Epithelial cell of prostate (primary cell): Measurements from ENCODE around the gene CISTR.
"Not testable (repeated sequence)": the region's sequence is repeated elsewhere in the genome, so short reads cannot be mapped to it uniquely, and the experiment has no call there.

Experiments
- DNase-seq: peaks from one replicate; pipeline ENCODE4 v3.0.0-alpha.2; 2011; ENCODE audit warnings: low read depth, low spot score
- H3K27ac ChIP-seq: fragments of 450-650 bp; 2 replicates; pipeline ENCODE4 v1.5.1; 2017; ENCODE audit warnings: mild to moderate bottlenecking

Gene CISTR

DNA sequence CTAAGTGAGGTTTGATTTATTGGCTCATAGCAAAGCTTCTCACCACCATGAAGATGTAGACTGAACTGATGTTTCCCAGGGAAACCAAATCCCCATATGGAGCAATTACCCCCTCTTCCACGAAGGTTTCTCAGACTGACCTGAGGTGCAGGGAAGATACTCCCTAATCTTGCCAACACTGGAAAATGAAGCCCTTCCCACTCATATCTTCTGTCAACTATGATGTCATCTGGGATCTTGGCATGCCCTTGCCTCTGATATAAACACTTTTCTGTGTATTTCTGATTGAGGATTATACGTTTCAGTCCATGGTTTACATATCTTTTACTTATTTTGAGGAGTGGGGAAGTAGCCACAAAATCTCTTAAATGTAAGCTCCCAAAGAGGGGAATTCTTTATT lies 14.1 kb upstream of the CISTR start:
- DNase-seq = no peak

DNA sequence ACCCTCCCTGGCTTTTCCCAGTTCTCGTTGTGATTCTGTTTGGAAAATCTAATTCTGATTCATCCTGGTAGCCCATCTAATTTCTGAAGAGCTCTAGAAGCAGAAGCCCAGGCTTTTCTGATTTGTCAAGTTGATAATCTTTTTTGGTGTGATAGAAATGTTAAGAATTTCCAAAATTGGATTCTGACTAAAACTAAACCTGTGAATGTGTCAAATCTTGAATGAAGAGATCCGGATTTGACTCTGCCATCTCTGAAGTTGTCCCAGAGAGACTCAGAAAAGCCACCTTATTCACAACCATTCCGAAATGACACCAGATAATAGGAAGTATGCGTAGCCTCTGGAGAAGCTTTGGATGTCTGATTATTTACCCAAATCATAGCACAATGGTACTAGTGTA lies 12.8 kb upstream of the CISTR start:
- H3K27ac ChIP-seq = no peak overlapping the region
- DNase-seq = no peak

More for the DNA sequence above, 14.1 kb upstream of the CISTR start:
- no peak overlapping the region for H3K27ac ChIP-seq

DNA sequence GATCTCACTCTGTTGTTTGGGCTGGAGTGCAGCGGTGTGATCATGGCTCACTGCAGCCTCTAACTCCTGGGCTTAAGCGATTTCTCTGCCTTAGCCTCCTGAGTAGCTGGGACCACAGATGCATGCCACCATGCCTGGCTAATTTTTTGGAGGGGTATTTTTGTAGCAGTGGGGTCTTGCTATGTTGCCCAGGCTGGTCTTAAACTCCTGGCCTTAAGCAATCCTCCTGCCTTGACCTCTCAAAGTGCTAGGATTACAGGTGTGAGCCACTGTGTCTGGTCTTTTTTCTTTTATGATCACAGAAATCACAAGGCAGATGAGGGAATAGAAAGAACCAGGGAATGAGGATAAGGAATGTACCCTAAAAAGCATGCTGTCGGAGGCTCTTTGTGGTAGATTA lies 11.0 kb upstream of the CISTR start:
- not testable (repeated sequence) for H3K27ac ChIP-seq, DNase-seq

DNA sequence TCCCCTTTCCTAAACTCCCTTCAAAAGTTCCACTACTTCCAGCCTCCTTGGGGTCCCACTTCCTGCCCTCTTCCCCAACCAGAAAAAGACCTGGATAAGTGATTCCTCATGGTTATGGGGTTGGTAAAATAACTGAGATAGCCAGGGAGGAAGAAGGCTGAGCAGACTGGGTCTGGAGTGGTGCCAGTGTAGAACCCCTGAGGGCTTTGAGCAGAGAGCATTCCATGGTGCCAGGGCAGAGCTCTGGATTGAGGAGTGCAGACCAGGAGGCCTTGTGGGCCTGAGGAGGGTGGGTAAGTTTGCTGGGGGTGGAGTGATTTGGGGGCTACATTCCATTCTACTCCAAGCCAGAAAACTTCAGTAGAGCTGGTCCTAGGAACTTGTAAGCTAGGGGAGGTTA lies 9.5 kb upstream of the CISTR start:
- DNase-seq = no peak
- H3K27ac ChIP-seq = no peak overlapping the region

DNA sequence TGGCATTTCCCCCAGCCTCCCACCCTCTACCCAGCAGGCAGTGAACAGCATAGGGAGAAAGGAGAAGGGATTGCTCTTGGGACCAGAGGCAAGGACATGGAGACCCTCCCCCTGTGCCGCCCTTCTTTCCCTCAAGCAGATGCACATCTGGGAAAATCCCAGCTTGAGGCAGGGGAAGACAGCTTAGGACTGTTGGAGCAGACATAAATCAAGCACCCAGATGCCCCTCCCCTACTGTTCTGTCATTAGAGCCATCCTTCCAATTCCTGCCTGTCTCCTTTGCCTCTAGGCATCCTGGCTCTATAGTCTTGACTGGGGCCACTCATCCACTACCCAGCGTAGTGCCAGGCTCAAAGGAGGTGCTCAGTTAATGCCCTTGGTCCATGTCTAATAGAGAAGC lies 7.5 kb upstream of the CISTR start:
- H3K27ac ChIP-seq = no peak overlapping the region
- no peak for DNase-seq

DNA sequence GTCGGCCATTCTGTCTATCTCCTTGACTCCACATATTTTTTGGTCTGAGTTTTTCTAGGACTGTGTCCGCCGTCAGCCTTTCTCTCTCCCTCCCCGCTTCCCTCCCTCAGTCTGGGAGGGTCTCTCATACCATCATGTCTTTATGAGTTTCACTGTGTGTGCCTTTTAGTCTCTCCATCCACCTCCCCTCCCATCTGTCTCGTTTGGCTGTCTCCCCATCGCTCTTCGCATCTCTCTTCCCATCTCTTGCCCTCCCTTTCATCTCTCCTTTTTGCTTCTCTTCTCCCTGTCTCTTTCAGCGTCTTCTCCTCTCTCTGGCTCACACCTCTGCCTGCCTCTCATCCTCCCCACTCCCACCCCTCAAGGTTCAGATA lies 6.9 kb upstream of the CISTR start:
- DNase-seq = no peak
- no peak overlapping the region for H3K27ac ChIP-seq

DNA sequence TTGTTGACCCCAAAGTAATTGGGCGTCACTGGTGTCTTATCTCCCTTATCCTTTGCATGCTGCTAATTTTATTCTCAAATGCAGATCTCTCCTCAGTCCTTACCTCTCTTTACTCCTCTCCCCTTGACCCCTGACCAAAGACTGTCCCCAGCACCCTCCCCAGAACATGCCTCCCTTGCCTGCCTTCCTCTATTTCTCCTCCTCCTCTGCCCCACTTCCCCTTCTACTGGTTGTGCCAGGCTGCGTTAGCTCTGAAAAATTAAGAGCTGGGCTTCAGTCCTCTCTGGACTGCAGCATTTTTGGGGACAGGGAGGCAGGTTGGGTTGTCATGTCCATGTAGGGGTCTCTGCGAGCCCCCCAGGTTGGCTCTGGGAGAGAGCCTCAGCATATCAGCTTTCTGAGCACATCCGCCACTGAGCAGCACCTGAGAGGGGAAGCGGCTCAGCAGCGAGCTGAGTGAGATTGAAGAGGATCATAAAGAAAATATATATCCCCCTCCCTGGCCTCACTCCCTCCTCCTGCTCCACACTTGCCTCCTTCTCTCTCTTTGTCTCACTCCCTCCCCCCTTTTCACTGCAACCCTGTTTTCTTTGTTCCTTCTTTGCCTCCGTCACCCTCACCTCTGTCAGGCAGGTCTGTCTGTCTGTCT lies 6.4 kb upstream of the CISTR start:
- no peak for DNase-seq
- no peak overlapping the region for H3K27ac ChIP-seq

DNA sequence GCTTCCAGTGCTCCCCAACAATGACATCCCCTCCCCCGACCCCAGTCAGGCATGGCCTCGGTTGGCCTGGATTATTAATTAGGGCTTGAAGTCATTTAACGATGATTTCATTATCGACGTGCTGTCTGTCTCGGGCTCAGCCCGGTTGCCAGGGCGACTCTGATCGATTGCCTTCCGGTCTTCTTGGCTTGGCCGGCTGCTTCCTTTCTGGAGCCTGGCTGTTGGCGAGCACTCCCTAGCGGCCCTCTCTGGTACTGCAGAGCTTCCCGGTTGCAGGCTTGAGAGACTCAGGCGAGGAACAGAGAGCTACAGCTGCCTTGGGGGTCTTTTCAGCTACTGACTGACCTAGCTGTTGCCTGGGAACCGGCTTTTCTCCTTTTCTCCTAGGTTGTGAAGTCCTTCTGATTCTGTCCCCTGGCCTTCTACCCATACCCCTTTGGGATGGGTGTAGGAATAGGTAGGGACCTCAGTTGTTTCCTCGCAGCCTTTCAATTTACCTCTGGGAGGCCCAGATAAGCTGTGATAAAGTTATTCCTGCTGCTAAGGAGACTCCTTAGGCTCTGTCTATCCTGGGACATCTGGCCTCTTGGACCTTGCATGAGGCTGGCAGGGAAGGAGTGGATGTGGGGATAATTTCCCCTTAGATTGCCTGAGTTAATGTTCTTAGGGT lies 5.5 kb upstream of the CISTR start:
- no peak for DNase-seq
- no peak overlapping the region for H3K27ac ChIP-seq

DNA sequence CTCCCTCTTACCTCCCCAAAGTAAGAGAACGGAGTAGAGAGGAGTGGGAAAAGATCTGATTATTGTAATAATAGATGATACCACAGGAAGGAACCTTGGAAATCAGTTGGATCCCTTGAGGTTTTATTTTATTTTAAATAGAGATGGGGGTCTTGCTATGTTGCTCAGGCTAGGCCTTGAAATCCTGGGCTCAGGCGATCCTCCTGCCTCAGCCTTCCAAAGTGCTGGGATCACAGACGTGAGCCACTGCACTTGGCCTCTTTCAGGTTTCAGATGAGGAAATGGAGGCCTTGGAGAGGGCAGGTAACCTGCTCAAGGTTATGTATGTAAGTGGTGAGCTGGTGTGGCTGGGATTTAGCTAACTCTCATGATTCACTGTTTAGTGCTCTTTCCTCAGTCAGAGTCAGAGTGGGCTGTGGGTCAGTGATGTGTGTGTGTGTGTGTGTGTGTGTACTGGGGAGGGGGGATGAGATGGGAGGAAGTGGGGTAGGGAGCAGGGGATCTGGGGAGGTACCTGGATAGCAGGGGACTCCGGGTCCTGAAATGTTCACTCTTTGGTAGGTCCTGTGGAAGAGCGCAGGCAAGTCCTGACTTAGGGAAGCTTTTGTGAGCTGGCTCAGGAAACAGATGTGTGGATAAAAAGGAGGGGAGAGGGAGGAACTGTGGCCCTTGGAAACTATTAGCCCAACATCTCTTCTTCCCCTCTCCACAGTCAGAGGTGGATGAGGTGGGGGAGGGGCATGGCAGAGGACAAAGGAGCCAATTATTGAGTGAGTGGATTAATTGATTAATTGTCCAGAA lies 4.7 kb upstream of the CISTR start:
- no peak for DNase-seq
- no peak overlapping the region for H3K27ac ChIP-seq

DNA sequence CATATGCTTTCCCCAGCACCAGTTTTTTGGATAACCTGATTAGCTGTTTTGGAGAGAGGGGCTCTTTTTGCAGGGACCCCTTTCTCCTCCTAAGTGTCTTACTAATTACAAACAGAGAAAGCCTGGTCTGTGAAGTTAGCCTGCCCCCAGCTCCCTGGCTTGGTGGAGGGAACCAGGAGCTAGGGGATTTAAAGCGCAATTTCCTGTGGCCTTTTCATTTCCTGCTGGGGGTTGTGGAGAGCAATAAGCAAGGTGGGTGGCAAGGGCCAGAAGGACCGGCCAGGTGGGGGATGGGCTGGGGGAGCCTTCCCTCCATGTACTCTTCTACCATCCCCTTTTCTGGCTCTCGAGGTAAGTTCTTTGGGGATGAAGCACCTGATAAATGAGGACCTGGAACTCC lies 4.1 kb upstream of the CISTR start:
- no peak for DNase-seq
- no peak overlapping the region for H3K27ac ChIP-seq

DNA sequence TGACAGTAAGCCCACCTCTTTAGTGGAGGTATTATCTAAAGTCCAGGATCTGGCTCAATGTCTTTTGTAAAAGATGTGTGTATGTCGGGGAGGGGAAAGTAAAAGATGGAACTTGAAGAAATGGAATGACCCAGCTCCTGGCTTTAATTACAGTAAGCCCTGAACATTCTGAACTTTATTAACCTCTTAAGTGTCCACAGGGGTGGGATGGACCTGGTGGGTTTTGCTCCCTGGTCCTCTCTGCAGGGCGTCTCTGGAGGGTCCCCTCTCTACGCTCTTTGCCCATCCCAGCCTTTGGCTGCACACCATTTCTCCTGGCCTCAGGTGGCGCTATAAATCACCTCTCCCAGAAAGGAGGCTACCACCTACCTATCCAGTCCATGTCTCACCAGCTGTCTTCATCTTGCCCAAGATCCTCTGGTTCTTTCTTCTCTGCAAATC lies 3.7 kb upstream of the CISTR start:
- DNase-seq = no peak
- no peak overlapping the region for H3K27ac ChIP-seq

DNA sequence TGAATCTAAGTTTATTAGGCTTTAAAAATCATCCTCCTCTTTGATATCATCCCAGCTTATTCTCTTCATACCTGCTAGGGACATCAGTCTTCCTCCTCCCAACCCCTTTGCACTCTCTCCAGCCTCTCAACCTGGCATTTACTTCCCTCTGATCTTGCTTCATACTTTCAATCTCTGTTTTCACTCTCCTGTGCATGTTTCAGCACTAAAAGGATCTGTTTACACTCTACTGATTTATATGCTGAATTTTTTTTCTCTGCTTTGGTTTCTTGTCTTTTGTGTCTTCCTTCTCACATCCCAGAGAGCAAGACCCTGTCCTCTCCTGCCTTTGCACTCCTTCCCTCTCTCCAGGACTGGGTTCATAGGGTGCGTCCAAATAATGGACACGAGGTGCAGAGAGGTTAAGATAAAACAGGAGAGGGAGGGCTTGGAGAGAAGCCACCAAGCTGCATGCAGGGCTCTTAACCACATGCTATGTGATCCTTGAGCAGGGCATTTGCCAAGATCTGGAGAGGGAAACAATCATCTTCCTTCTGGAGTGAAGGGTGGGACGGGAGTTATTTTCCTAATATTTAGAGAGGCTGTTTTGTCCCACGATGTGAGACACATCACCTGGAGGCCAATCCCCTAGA lies 3.0 kb upstream of the CISTR start:
- no peak for DNase-seq
- H3K27ac ChIP-seq = no peak overlapping the region

DNA sequence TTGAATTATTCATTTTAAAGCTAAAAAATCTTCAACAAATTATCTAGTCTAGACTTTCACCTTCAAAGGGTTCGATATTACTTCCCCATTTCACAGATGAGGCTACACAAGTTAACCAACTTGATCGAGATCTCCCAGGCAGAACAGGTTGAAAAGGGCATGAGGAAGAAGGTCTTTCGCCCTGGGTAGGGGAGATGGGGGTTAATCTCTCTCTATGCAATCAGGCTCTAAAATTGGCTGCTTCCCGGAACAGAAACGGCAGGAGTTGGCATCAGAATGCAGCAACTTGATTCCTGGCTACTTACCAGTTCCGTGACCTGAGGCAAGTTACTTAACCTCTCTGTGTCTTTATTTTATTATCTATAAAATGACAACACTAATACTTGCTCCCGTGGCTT lies 2.4 kb upstream of the CISTR start:
- no peak overlapping the region for H3K27ac ChIP-seq

DNA sequence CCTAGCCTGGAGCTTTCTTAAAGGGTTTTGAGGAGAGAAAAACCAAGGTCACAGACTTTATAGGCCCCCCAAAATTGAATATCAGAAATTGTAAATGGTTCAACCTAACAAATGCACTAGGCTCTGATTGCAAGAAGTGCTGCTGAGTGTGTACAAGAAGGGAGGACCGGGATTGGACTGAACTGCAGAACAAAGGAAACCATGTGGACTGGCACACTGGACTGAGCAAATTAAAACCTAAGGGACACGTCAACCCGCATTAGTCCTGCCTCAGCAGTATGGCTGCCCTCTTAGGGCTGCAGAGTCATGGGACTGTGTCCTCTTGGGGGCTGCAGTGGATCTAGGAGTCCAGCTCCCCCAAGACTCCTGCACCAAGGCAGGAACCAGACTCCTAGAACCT lies 842 bp upstream of the CISTR start:
- no peak for DNase-seq
- H3K27ac ChIP-seq = no peak overlapping the region

More for the DNA sequence above, 2.4 kb upstream of the CISTR start:
- no peak for DNase-seq

DNA sequence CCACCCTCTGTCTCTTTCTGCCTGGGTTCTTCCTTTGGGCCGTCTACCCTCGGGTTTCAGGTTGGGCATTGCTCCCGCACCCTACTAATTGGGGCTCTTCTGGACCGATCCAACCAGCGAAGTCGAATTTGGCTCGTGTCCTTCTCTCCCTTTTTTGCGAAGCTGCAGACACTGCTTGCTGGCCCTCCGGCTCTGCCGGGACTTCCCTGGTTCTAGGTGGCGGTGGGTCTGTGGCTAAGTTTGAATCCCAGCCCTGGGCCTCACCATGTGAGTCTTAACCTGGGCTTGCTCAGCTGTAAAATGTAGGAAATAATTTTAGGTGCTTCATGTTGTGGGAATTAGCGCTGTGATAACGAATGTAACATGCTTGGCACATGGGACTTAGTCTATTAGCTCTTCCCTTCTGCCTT lies 418 bp upstream of the CISTR start:
- no peak for DNase-seq
- H3K27ac ChIP-seq = no peak overlapping the region

DNA sequence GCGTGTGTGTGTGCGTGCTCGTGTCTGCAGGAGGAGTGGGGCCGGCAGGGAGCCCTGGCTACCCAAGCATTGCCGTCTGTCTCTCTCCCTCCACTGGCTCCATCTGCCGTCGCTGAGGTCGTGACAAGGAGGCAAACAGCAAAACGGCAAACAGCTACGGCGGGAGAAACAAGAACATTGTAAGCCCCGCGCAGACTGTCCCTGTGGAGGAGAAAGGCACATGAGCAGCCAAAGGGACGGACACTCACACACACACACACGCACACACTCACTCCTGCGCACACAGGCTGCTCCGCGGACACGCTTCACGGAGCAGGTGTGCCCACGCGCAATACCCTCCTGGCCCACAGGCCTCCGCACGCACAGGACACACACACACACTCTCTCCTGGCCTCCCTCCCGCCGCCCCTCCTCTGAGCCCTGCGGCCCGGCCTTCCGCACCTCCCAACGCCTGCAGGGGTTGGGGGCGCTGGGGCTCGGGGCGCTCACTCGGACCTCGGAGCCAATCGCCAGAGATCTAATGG lies 905 bp downstream of the CISTR start:
- H3K27ac ChIP-seq = no peak overlapping the region
- no peak for DNase-seq

DNA sequence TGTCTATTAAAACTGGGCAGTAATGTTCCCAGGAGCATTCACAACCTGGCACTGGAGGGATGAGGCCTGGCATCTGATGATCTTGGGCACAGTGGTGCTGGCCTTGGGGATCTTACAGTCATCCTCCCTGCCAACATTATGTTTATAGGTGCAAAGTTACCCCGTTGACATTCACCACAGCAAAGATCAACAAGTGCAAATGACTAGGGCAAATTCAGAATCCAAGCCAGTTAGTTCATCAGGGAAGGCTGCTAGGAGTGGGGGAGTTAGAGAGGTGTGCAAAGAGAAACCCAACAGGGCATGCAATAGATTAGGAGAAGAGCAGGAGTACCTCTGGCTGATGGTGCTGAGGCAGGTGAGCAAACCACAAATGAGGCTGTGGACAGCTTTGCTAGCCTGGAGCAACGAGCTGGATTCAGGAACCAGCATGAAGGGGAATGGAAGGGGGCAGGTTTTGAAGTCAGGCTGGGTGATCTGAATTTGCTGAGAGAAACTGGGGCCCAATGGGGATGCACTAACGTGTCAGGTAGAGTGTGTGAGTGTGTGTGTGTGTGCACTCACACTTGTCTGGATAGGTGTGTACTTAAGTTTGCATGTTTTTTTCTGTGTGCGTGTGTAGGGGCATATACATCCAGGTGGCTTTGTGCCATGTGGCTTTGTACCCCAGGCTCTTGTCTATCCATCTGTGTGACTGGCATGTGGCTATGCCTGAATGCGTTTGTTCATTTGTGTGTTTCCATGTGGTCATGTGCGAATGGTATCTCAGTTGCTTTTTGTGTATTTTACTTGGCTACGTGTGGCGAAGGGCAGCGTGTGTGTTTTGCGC lies 1.6 kb downstream of the CISTR start:
- no peak overlapping the region for H3K27ac ChIP-seq
- no peak for DNase-seq

DNA sequence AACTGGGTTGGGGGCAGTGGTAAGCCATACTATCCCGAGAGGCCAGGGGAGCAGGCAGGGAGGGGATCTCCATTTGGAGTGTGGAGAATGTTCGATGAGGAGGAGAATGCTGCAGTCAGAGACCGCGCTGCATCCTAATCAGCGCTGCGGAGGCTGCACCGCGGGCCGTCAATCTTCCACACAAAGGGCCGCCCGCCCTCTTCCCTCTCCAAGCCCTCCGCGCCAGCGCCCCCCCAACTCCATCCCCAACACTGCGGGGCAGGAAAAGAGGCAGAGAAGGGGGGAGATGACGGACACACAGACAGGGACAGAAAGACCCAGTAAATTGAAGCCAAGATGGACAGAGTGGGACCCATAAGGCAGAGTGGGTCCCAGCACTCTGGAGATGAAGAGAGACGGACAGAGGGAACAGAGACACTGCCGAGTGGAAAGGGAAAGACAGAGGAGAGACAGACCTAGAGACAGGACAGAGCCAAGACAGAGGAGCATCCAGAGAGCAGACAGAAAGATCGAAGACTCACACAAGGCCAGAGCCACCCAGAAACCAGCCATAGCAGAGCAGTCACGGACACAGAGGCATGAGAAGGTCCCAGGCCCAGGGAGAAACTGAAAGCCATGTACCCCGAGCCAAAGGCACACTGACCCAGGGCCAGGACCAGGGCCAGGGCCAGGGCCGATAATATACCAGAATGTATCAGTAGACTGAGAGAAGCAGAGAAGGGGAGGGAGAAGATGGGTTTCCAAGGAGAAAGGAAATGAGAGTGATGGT lies 3.5 kb downstream of the CISTR start:
- DNase-seq = no peak
- H3K27ac ChIP-seq = no peak overlapping the region

DNA sequence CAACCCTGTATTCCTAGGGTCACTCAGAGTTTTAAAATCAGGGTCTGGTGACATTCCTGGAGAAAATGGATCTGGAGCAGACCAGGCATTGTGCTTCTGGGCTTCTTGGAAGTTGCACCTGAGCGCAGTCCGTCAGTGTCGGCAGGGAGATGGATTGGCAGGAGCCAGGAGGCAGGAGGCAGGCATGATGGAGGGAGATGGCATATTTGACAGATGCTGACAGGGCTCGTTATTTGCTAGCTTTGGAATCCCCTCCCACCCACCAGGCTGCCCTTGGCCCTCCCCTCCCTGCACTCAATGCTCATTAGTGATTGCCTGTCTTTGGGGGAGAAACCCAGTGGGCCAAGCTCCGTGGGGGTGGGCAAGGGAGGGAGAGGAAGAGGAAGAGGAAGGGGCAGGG lies 4.7 kb downstream of the CISTR start:
- DNase-seq = no peak
- H3K27ac ChIP-seq = no peak overlapping the region
